IMR-90 (cell line): ENCODE results near the gene EMX1. TPM values are rescaled to one million over a fixed set of nuclear protein-coding genes. Genes with fewer than 3 reads are reported as not detected.

Experiments used
- ATAC-seq: fragments of 200-7000 bp; cut with Tn5 transposase; 2 replicates; pipeline ENCODE4 v1.9.1; 2020; ENCODE audit warnings: low read depth, mild to moderate bottlenecking, moderate library complexity
- BruUV-seq: library from RNA; stranded (reverse); fragments of 400-500 nt; replicated peaks from 2 replicates; lab custom pipeline; 2021; lab: Mats Ljungman, UMichigan
- CTCF ChIA-PET: fragments of 300-600 bp; formaldehyde crosslinking; extraction: SDS; loops from one replicate; lab custom pipeline; 2021; ENCODE audit warnings: antibody characterized with exemption; lab: Yijun Ruan, JAX
- POLR2A ChIA-PET: fragments of 300-600 bp; sonication (Branson Sonifier 250); formaldehyde crosslinking; loops from one replicate; lab custom pipeline; 2022; ENCODE audit warnings: antibody characterized with exemption; ENCODE audit not compliant: unreplicated experiment; lab: Charles Lee
- DNase-seq: peaks from one replicate; pipeline ENCODE4 v3.0.0; 2013
- H2AFZ ChIP-seq: replicated peaks from 2 replicates; pipeline ENCODE3; 2013; ENCODE audit warnings: low read length, mild to moderate bottlenecking; ENCODE audit not compliant: poor library complexity
- H2AK5ac ChIP-seq: 2 replicates; pipeline ENCODE4 v1.6.1; 2013; ENCODE audit warnings: low read depth, low read length, inconsistent platforms
- H2AK9ac ChIP-seq: replicated peaks from 2 replicates; pipeline ENCODE3; 2013; ENCODE audit warnings: mild to moderate bottlenecking, low read depth, low read length, moderate library complexity; ENCODE audit not compliant: poor library complexity
- H2BK120ac ChIP-seq: 2 replicates; pipeline ENCODE4 v1.6.1; 2013; ENCODE audit warnings: low read depth, low read length, inconsistent platforms
- H2BK15ac ChIP-seq: 3 replicates; pipeline ENCODE4 v1.6.1; 2013; ENCODE audit warnings: low read depth, low read length, inconsistent platforms
- H2BK20ac ChIP-seq: 2 replicates; pipeline ENCODE4 v1.6.1; 2013; ENCODE audit warnings: low read depth, mild to moderate bottlenecking, inconsistent platforms, low read length, moderate library complexity
- H2BK5ac ChIP-seq: 2 replicates; pipeline ENCODE4 v1.6.1; 2013; ENCODE audit warnings: mild to moderate bottlenecking, low read depth, low read length, inconsistent platforms; ENCODE audit not compliant: poor library complexity, severe bottlenecking
- H3K14ac ChIP-seq: replicated peaks from 2 replicates; pipeline ENCODE4 v1.6.1; 2013; ENCODE audit warnings: low read depth, low read length, inconsistent platforms
- H3K18ac ChIP-seq: 2 replicates; pipeline ENCODE4 v1.6.1; 2013; ENCODE audit warnings: low read depth, low read length, control low read depth
- H3K23ac ChIP-seq: 2 replicates; pipeline ENCODE4 v1.6.1; 2013; ENCODE audit warnings: low read depth, low read length, inconsistent platforms
- H3K27ac ChIP-seq: 2 replicates; pipeline ENCODE4 v1.5.1; 2013; ENCODE audit warnings: mild to moderate bottlenecking, control low read depth, low read length; ENCODE audit not compliant: insufficient read depth
- H3K27me3 ChIP-seq: 2 replicates; pipeline ENCODE4 v1.6.1; 2013; ENCODE audit warnings: low read length; ENCODE audit not compliant: control insufficient read depth, insufficient read depth
- H3K36me3 ChIP-seq: 2 replicates; pipeline ENCODE4 v1.6.1; 2013; ENCODE audit warnings: low read length, mixed read lengths; ENCODE audit not compliant: control insufficient read depth, insufficient read depth
- H3K4ac ChIP-seq: 2 replicates; pipeline ENCODE4 v1.6.1; 2013; ENCODE audit warnings: low read depth, low read length, inconsistent platforms
- H3K4me1 ChIP-seq: 2 replicates; pipeline ENCODE4 v1.6.1; 2013; ENCODE audit warnings: low read length, mixed read lengths; ENCODE audit not compliant: control insufficient read depth, insufficient read depth
- H3K4me2 ChIP-seq: 2 replicates; pipeline ENCODE4 v1.6.1; 2013; ENCODE audit warnings: low read depth, mild to moderate bottlenecking, control low read depth, low read length, moderate library complexity
- H3K4me3 ChIP-seq: 2 replicates; pipeline ENCODE4 v1.5.1; 2013; ENCODE audit warnings: low read depth, mild to moderate bottlenecking, control low read depth, low read length, moderate library complexity; ENCODE audit not compliant: insufficient read depth
- H3K56ac ChIP-seq: 2 replicates; pipeline ENCODE4 v1.6.1; 2013; ENCODE audit warnings: low read length, inconsistent platforms; ENCODE audit not compliant: insufficient read depth; ENCODE audit errors: extremely low read depth
- H3K79me1 ChIP-seq, 2 experiments: 2 replicates each; pipeline ENCODE4 v1.6.1; 2013; ENCODE audit warnings: low read length in 2 of 2, inconsistent platforms in 1 of 2, low read depth in 1 of 2
- H3K9ac ChIP-seq: 2 replicates; pipeline ENCODE4 v1.6.1; 2013; ENCODE audit warnings: low read depth, low read length, control low read depth
- H3K9me1 ChIP-seq: 2 replicates; pipeline ENCODE4 v1.6.1; 2013; ENCODE audit warnings: low read length, inconsistent platforms; ENCODE audit not compliant: insufficient read depth
- H3K9me3 ChIP-seq: 2 replicates; pipeline ENCODE4 v1.6.1; 2013; ENCODE audit warnings: low read length; ENCODE audit not compliant: control insufficient read depth, insufficient read depth
- H4K20me1 ChIP-seq: 2 replicates; pipeline ENCODE4 v1.6.1; 2013; ENCODE audit warnings: low read length, inconsistent platforms; ENCODE audit not compliant: insufficient read depth
- H4K5ac ChIP-seq: 2 replicates; pipeline ENCODE4 v1.6.1; 2013; ENCODE audit warnings: mild to moderate bottlenecking, low read depth, low read length, control low read depth
- H4K8ac ChIP-seq, 2 experiments: 2 replicates each; pipeline ENCODE4 v1.6.1; 2013; ENCODE audit warnings: low read depth in 2 of 2, low read length in 2 of 2, control low read depth in 1 of 2, inconsistent platforms in 1 of 2
- H4K91ac ChIP-seq: 2 replicates; pipeline ENCODE4 v1.6.1; 2013; ENCODE audit warnings: low read depth, low read length, inconsistent platforms; ENCODE audit not compliant: insufficient read depth
- BHLHE40 ChIP-seq: fragments of 150-350 bp; IDR thresholded peaks from 2 replicates; pipeline ENCODE4 v1.6.1; 2016; ENCODE audit warnings: mild to moderate bottlenecking, low read depth, low read length
- CEBPB ChIP-seq: IDR thresholded peaks from 2 replicates; pipeline ENCODE4 v1.6.1; 2012; ENCODE audit warnings: low read depth, low read length, improper control_type of control experiment
- CHD1 ChIP-seq: IDR thresholded peaks from 2 replicates; pipeline ENCODE4 v1.6.1; 2012; ENCODE audit warnings: low read depth, low read length, improper control_type of control experiment
- CTCF ChIP-seq: conservative IDR thresholded peaks from 2 replicates; pipeline ENCODE4 v1.5.1; 2012; ENCODE audit warnings: mild to moderate bottlenecking, low read depth, low read length, improper control_type of control experiment
- NFE2L2 ChIP-seq: fragments of 150-350 bp; IDR thresholded peaks from 2 replicates; pipeline ENCODE4 v1.6.1; 2016; ENCODE audit warnings: low read depth, mild to moderate bottlenecking, low read length
- POLR2A ChIP-seq: IDR thresholded peaks from 2 replicates; pipeline ENCODE4 v1.6.1; 2012; ENCODE audit warnings: mild to moderate bottlenecking, low read depth, low read length
- SMC3 ChIP-seq: fragments of 150-350 bp; IDR thresholded peaks from 2 replicates; pipeline ENCODE4 v1.6.1; 2016; ENCODE audit warnings: low read depth, mild to moderate bottlenecking, antibody characterized with exemption, low read length, moderate library complexity
- WGBS, 2 experiments: methylation state at CpG; one replicate each; pipeline versions ENCODE4 v1.1.5 to v1.1.7; 2013; ENCODE audit warnings: missing lambda C conversion rate in 2 of 2; ENCODE audit not compliant: insufficient read length in 1 of 2; ENCODE audit errors: extremely low coverage in 2 of 2; 5-methylcytosine and 5-hydroxymethylcytosine counted together
- dilution Hi-C: fragments of 300-500 bp; cut with HindIII; formaldehyde crosslinking; loops from one replicate; pipeline ENCODE4 v1.14.3; 2018; ENCODE audit warnings: low sequenced_read_pairs; ENCODE audit not compliant: unreplicated experiment
- in situ Hi-C: fragments of 300-500 bp; cut with MboI; formaldehyde crosslinking; loops from 3 replicates; pipeline ENCODE4 v1.14.3; 2019; ENCODE audit warnings: low sequenced_read_pairs, inconsistent platforms, mixed read lengths
- intact Hi-C: fragments of 100-400 bp; cut with micrococcal nuclease; formaldehyde crosslinking; loops from 2 replicates; pipeline ENCODE4 v1.10.0; 2022
- polyA plus RNA-seq, 3 experiments: library from polyadenylated mRNA; depleted of rRNA; stranded (reverse); fragments of >200 nt; gene quantifications; 2 replicates each; pipeline ENCODE4 v1.2.3, GENCODE V29; 2012; ENCODE audit warnings: low replicate concordance in 1 of 3
- total RNA-seq: library from RNA; depleted of rRNA; stranded (reverse); fragments of >200 nt; gene quantifications from 2 replicates; pipeline ENCODE4 v1.2.3, GENCODE V29; 2012

EMX1 gene
- total and polyA plus RNA-seq, 2 of the 4 experiments (the other 2 are of a cell fraction), result not detected

GRCh38 chr2:72913486-72914205, 3.7 kb upstream of the EMX1 start:
- Histone ChIP-seq H4K20me1 (peaks cover 32% of the 10 kb centered on the region), H2BK120ac (no peak overlapping the region), H3K4me3 (no peak overlapping the region), H3K4me2 (no peak overlapping the region), H3K9ac (no peak overlapping the region), H3K27ac (no peak overlapping the region), H3K4ac (no peak overlapping the region), H3K14ac (no peak overlapping the region), H3K79me1 (no peaks in the 10 kb centered on the region), H3K9me1 (no peaks in the 10 kb centered on the region), H4K5ac (no peak overlapping the region), H2BK15ac (no peak overlapping the region), H2BK20ac (no peak overlapping the region), H2AFZ (no peak overlapping the region), H3K18ac (no peak overlapping the region), H3K9me3 (peaks cover 15% of the 10 kb centered on the region), H3K27me3 (peaks cover 82% of the 10 kb centered on the region), H3K36me3 (no peaks in the 10 kb centered on the region), H2AK5ac (no peak overlapping the region), H4K91ac (no peak overlapping the region), H2BK5ac (no peak overlapping the region), H4K8ac (no peak overlapping the region), H3K56ac (no peak overlapping the region), H2AK9ac (no peak overlapping the region), H3K4me1 (peaks cover 2% of the 10 kb centered on the region; the same call in 1 of the 2 replicates), H3K23ac (no peak overlapping the region)
- in situ Hi-C loops (no loop called here), intact Hi-C loops (no loop called here), dilution Hi-C loops (no loop called here)
- WGBS, 2 experiments, result 6% methylated on average over 2 of the region's 7 CpGs; no CpG with 5 or more reads in 1 of the 2 experiments
- ChIA-PET POLR2A (no interaction called here), CTCF (no interaction called here)
- TF ChIP-seq BHLHE40, result no peak
- no peak for TF ChIP-seq NFE2L2
- no peak for TF ChIP-seq CHD1
- no peak for TF ChIP-seq SMC3
- TF ChIP-seq CTCF, result no peak
- no peak for TF ChIP-seq POLR2A
- no peak for TF ChIP-seq CEBPB
- DNase-seq (no peak), ATAC-seq (no peak)
- no TSS peak for BruUV-seq
